ENCODE measurements around the gene SAFB.

The SAFB gene

DNA sequence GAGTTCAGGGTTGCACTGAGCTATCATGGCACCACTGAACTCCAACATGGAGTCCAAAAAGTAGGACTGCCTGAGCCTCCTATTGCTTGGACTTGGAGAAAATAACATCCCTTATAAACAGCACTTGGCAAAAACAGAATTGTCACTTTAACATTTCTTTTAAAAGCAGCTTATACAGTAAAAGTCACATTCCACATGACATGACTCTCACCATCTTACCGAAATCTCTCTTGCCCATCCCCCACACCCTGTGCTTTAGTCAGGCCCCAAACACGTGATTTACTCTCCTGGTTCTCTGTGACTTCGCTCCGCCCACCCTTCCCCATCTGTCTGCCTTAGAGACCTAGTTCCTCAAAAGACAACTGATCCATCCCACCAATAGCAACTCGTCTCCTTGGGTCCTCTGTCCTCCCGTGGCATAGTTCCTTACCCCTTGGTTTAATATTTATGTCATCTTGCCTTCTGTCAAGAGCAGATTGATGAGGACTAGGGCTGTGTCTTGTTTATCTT is 4.6 kb downstream of the SAFB start:
- no peak for DNase-seq (ENCODE audit: low read depth)

DNA sequence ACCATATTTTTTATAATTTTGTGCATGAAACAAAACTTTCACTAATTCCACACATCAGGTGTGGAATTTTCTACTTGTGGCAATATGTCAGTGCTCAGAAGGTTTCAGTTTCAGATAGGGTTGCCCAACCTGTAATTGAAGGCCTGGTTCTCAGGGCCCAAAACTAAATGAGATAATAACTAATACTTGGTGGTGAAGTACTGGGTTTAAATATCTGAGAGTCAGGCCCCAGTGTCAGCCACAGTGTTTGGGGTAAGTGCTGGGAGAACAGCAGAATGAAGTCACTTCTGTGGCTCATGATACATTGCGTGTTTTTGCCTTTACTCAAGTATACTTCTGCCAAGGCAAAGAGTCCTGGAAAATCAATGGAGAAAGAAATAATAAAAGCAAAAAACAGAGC is 5.6 kb downstream of the SAFB start:
- no peak for DNase-seq (ENCODE audit: low read depth)

DNA sequence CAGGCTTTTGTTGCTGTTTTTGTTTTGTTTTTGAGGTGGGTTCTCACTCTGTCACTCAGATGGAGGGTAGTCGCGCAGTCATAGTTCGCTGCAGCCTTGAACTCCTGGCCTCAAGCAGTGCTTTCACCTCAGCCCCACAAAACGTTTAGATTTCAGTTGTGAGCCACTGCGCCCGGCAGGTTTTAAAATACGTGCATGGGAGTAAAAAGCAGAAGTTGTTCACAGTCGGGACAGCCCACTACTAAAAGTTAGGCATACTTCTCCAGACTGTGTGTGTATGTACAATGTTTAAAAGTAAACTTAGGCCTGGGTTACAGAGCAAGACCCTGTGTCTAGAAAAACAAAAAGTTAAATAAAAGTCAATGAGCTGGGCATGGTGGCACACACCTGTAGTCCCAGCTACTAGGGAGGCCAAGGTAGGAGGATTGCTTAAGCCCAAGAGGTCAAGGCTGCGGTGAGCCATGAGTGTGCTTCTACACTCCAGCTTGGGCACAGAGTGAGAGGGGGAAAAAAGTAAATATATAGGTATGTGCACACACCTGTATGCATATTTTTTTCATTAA is 6.1 kb downstream of the SAFB start:
- DNase-seq (ENCODE audit: low read depth): no peak

GRCh38 chr19:5631567-5632240 is 8.8 kb downstream of the SAFB start:
- no peak for DNase-seq (ENCODE audit: low read depth)

GRCh38 chr19:5632241-5632612 is 9.3 kb downstream of the SAFB start:
- DNase-seq (ENCODE audit: low read depth): no peak

- DNase-seq (ENCODE audit: low read depth): no peak
These were observed 9.8 kb downstream of the SAFB start for GRCh38 chr19:5632657-5633056.

DNA sequence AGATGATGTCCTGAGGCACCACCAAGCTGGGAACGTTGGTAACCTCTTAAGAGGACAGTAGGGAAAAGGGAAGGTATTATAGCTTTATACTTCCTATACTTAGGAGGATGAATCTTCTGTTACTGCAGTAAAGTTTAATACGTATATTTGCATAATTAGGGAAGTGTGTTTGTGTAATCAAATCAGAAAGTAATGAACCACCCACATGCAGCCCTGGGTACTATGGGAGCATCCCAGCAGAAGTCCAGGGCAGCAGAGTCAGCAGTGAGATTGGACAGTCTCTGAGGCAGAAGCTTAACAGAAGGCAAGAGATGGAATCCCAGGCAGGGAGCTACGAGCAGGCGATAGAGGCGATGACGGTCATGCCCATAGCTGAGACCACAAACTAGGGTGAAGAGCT is 12.5 kb downstream of the SAFB start:
- DNase-seq (ENCODE audit: low read depth): no peak

DNA sequence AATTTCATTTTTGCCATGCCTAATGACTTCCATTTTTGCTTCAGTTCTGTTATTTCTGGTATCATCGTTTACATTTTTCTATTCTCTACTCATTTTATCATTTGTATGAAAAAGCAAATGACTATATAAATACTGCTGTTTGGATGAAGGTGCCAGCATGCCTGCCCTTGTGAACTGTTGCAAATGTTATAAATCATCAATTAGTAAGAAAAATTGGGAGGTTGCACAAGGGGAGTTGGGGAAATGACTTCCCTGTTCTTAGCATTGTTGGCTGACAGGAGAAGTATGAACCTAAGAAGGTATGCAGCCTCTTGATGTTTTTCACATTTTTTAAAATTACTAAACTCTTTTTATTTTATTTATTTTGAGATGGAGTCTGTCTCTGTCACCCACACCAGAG is 15.1 kb downstream of the SAFB start:
- no peak for DNase-seq (ENCODE audit: low read depth)

GRCh38 chr19:5641171-5641570 is 18.3 kb downstream of the SAFB start:
- no peak for DNase-seq (ENCODE audit: low read depth)

- DNase-seq (ENCODE audit: low read depth): no peak
These were observed 19.3 kb downstream of the SAFB start for GRCh38 chr19:5642204-5642603.

GRCh38 chr19:5643060-5643459 is 20.2 kb downstream of the SAFB start:
- DNase-seq (ENCODE audit: low read depth): no peak

DNA sequence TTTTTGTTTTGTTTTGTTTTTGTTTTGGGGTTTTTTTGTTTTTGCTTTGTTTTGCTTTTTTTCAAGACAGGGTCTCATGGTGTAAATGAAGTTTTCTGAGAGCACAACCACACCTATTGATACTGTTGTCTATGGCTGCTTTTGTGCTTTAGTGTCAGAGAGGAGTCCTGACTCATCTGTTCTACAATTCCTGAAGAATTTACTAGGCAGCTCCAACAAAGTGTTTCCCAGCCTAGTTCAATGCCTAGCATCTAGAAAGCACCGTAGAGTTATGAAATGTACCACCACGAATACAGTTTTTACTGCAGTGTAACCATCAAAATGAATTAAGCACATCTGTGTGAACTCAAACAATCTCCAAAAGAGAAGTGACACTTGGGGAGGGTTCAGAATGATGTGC is 21.2 kb downstream of the SAFB start:
- no peak for DNase-seq (ENCODE audit: low read depth)

- no peak for DNase-seq (ENCODE audit: low read depth)
These were observed 22.5 kb downstream of the SAFB start for GRCh38 chr19:5645409-5645808.

GRCh38 chr19:5646703-5647102 is 23.8 kb downstream of the SAFB start:
- no peak for DNase-seq (ENCODE audit: low read depth)

DNA sequence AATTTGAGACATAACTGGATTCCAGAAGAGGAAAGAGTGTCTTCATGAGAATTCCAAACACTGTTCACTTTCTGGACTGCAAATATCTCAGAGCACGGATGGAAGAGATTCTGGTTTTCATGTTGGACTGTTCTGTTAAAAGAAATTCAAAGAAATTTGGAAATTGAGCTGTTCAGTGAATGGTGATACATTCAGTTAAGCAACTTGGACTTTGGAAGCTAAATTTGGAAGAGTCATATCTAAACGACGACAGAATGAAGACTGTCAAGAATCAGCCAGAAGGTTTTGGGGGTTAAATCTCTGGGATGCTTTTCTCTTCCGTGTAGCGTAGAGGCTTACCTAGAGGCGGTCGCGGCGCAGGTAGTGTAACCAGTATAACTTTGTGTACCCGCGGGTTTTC is 25.6 kb downstream of the SAFB start:
- DNase-seq (ENCODE audit: low read depth): no peak

GRCh38 chr19:5651361-5651760 is 28.5 kb downstream of the SAFB start:
- no peak for DNase-seq (ENCODE audit: low read depth)

DNA sequence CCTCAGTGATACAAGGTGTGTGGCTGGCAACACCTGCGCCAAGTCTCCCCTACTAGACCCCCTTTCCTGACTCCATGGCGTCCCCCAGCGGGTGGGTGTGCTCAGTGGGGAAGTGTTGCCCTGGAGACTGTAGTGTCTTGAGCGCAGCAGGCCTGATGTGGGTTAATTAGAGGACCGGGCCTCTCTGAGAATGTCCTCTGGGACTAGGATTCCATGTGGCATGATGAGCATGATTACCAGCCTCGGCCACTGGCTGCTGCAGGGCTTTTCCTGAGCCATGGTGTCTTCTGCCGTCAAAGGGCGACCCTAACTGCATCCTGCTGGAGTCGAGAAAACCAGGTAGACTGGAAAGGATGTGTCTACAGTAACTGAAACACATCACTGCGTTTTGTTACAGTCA is 29.4 kb downstream of the SAFB start:
- no peak for DNase-seq (ENCODE audit: low read depth)

DNA sequence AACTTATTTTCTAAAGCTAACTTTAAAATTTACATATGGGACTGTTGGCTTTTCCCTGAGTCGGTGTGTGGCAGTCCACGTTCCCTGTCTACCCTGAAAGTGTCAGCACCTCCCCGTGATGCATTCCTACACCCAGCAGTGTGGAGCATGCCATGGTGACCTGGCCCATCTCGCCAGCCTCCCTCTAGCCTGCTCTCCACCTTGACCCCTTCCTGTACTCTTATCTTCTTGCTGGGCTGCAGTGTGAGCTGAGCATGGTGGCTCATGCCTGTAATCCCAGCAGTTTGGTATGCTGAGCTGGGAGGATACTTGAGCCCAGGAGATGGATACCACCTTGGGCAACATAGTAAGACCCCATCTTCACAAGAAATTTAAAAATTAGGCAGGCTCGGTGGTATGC is 32.0 kb downstream of the SAFB start:
- DNase-seq (ENCODE audit: low read depth): no peak

DNA sequence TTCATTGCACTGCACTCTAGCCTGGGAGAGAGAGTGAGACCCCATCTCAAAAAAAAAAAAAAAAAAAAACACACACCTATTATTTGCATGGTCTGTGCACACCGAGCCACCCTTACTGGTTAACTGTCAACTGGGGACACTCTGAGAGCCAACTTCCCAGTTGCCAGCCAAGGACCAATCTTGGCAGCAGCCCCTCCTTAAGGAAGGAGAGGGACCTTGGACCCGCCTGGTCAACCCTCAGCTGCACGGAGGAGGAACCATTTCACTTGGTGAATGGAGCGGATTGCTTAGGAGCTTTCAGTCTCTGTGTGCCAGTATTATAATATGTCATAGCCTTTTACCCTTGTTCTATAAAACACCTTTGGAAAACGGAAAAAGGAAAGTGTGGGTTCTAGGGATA is 32.5 kb downstream of the SAFB start:
- DNase-seq (ENCODE audit: low read depth): no peak

DNA sequence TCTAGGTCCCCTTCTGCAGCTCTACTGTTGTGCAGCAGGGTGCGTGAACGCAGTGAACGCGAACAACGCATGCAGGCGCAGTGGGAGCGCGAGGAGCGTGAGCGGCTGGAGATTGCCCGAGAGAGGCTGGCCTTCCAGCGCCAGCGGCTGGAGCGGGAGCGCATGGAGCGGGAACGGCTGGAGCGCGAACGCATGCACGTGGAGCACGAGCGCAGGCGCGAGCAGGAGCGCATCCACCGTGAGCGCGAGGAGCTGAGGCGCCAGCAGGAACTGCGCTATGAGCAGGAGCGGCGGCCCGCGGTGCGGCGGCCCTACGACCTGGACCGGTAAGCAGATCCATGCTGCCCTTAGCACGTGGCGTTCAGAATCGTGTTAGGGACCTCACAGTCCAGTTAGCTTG is 38.6 kb downstream of the SAFB start:
- no peak for DNase-seq (ENCODE audit: low read depth)

GRCh38 chr19:5663904-5664303 is 41.0 kb downstream of the SAFB start:
- no peak for DNase-seq (ENCODE audit: low read depth)

GRCh38 chr19:5664515-5664914 is 41.6 kb downstream of the SAFB start:
- DNase-seq (ENCODE audit: low read depth): no peak

DNA sequence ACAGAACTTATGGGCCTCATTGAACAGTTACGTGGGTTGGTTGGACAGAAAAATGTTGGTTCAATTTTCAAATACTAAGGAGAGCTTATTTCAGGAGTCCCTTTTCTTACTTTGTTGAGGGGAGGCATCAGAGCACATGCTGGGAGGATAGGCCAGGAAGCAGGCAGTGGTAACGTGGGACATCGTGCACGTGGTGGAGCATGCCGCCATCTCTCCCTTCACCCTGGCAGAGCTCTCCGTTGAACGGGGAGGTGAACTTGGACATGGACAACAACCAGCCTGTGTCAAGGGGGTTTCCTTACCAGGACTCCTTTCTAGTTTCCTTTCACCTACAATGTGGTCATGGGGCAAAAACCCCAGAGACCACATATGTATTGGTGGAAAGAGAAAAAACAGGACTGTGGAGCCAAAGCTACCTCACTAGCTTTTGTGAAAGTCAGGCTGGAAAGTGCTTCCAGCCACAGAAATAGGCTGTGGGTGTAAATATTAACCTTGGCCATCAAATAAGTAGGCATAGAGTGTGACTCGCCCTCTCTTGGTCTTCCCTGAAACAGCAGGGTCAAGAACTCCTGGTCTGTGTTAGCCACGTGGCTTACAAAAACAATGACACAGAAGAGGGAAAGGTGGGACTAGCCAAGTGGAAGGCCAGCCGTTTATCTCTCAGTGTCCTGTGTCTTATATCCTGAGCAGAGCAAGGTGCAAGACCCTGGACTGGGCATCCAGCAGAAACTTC is 43.1 kb downstream of the SAFB start:
- no peak for DNase-seq (ENCODE audit: low read depth)

All from stimulated activated CD8-positive, alpha-beta memory T cell treated with anti-CD3 and anti-CD28 coated beads, Interleukin-12 subunit alpha, Interleukin-12 subunit beta, amount 100 ng/mL, for 4 hours (primary cell).